Skeletal muscle cell (primary cell): ENCODE measurements around the gene ATP1B3.
"Not testable (repeated sequence)": the region's sequence is repeated elsewhere in the genome, so short reads cannot be mapped to it uniquely, and the experiment has no call there.

Source experiments
- DNase-seq: peaks from one replicate; pipeline ENCODE4 v3.0.0-alpha.2; 2010; ENCODE audit warnings: low read depth
- H3K4me3 ChIP-seq: 2 replicates; pipeline ENCODE4 v1.5.1; 2011; ENCODE audit warnings: low read depth, mild to moderate bottlenecking, control low read depth, low read length, moderate library complexity

The ATP1B3 gene

DNA sequence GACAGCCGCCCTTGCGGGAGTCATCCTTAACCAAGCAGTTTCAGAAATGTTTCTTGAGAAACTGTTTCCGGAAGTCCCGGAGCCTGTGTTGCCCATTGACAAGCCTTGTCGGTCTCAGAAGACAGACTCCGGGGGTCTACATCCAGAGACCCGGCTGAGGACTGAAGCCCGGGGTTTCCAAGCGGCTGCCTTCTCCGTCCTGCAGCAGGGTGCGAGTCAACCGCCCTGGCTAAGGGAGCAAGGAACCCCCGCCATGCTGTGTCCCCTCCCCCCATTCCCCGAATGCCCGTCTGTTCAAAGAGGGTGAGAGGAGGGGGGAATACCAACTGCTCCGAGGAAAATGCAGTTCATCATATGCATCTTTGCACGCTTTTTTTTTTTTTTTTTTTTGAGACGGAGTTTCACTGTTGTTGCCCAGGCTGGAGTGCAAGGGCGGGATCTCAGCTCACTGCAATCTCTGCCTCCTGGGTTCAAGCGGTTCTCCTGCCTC is 61.6 kb downstream of the ATP1B3 start:
- H3K4me3 ChIP-seq, result no peak overlapping the region
- no peak for DNase-seq

DNA sequence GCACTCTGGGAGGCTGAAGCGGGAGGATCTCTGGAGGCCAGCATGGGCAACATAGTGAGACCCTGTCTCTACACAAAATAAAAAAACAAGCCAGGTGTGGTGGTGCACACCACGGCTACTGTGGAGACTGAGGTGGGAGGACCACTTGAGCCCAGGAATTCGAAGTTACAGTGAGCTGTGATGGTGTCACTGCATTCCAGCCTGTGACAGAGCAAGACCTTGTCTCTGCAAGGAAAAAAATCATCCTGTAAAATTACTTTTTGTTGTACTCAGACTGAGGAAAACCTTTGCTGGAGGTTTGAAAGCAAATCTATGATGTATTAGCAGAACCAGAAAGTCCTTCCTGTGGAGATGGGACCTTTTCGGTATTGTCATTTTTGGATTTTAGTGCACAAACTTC is 63.3 kb downstream of the ATP1B3 start:
- DNase-seq, result no peak
- H3K4me3 ChIP-seq, result no peak overlapping the region

DNA sequence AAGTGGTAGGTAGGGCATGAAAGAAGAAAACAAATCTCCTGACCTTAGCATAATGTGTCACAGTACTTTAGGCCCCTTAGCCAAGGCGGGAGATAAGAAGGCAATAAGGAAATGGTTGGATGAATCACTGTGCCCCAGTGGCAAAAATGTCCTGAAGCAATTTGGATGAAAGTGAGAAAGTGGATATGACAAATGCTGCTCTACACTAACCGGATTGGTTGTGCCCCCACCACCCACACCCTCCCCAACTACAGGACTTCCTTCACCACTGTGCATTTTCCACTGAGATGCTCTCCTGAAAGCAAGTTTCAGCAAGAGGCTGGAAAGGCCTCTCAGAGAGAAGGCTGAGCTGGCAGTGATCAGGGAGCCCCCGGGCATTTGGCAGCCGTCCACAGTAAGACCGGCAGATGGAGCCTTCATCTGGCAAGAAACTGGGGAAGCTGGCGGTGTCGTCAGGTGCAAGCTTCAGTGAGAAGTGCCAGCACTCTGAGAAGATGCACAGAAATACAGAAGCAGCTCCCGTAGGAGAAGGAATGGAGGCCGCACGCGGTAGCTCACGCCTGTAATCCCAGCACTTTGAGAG is 63.8 kb downstream of the ATP1B3 start:
- H3K4me3 ChIP-seq, result no peak overlapping the region
- DNase-seq, result no peak

DNA sequence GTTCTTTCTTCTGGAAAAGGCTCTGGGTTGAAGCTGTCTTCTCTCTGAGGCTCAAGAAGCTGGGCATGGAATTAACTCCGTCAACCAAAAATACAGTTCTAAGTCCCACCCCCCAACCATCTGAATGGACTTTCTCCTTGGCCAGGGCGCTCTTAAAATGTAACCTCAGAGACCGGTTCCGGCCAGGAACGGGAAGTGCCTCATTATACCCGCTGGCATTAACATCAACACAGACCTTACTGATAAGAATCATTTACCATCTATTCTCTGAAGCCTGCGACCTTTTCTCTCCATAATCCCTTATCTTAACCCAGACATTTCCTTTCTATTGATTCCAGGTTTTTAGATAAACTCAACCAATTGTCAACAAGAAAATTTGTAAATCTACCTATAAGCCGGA is 64.7 kb downstream of the ATP1B3 start:
- no peak overlapping the region for H3K4me3 ChIP-seq
- DNase-seq, result no peak

DNA sequence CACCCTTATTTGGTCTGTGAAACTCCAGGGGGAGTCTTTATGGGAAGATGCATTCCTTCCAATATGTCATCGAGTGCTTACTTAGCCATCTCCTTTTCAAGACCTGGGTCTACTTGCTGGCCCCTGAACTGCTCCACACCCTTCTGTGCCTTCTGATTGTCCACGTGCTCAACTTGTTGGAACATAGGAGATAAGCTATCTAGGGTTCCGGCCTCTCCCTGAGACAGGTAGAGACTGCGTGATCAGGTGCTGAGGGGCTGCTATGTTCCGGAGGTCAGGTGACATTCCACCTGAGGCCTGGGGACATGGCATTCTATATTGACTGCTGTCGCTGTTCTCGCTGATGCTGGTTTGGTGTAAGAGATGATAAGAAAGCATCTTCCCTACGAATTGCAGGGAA is 65.6 kb downstream of the ATP1B3 start:
- DNase-seq, result no peak
- no peak overlapping the region for H3K4me3 ChIP-seq

DNA sequence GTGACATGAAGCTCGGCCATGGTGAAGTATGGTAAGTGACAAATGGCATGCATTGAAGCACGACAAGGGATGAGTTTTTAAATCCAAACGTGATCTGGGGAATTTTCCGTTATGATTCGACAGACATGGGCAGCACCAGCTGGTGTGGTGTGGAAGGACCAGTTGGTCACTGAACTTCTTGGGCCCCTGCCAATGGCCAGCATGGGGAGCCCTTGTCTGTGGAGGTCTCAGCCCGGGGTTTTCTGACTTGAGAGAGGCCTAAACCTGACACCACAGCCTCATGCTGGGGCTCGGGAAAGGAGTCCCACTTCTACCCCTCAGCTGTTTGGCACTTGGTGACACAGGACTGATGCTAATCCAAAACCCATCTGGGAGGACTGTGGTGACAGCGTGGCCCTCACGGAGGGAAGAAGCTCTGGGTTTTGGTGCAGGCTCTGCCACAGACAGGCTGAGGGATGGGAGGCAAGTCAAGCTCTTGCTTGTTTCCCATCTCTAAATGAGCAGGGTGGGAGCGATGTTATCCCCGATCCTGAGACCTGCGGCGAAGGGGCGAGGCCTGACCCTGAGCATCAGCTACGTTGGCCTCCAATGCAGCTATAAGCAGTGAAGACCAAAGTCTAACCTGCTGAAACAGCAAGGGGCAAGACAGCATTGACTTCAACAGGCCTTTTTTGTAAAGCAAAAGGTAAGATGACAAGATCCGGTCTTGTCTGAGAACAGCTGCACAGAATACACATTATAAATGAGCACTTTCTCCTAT is 69.5 kb downstream of the ATP1B3 start:
- peak; percentile 15 for DNase-seq
- no peak overlapping the region for H3K4me3 ChIP-seq

DNA sequence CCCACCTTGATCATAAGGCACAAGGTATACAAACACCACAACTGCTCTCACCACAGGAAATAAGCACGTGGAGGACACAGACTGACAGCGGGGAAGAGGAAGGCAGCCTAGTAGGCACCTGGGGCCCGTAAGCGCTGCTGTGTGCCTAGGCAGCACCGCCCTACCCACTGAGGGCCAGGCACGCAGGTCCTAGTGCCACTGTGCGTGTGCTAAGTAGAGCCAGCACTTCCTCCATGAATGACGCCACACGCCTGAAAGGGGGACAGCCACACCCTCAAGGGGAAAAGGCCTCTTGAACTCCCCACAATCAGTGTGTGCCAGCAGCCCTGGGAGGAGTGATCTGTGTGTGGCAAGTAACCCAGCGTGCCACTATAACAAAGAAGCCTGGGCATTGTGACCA is 73.0 kb downstream of the ATP1B3 start:
- H3K4me3 ChIP-seq, result no peak overlapping the region
- DNase-seq, result no peak

DNA sequence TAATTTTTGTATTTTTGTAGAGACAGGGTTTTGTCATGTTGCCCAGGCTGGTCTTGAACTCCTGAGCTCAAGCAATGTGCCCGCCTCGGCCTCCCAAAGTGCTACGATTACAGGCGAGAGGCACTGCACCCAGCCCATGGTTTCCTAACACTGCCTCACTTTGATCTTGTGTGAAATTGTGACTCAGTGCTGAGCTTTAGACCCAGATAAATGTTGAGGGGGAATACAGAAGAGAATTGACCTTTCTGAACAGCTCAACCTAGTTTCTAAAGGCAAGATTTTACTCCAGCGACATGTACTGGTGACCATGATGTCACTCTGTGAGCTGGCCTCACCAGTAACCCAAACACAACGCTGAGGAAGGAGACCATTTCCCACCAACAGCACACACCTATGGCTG is 73.5 kb downstream of the ATP1B3 start:
- no peak overlapping the region for H3K4me3 ChIP-seq

DNA sequence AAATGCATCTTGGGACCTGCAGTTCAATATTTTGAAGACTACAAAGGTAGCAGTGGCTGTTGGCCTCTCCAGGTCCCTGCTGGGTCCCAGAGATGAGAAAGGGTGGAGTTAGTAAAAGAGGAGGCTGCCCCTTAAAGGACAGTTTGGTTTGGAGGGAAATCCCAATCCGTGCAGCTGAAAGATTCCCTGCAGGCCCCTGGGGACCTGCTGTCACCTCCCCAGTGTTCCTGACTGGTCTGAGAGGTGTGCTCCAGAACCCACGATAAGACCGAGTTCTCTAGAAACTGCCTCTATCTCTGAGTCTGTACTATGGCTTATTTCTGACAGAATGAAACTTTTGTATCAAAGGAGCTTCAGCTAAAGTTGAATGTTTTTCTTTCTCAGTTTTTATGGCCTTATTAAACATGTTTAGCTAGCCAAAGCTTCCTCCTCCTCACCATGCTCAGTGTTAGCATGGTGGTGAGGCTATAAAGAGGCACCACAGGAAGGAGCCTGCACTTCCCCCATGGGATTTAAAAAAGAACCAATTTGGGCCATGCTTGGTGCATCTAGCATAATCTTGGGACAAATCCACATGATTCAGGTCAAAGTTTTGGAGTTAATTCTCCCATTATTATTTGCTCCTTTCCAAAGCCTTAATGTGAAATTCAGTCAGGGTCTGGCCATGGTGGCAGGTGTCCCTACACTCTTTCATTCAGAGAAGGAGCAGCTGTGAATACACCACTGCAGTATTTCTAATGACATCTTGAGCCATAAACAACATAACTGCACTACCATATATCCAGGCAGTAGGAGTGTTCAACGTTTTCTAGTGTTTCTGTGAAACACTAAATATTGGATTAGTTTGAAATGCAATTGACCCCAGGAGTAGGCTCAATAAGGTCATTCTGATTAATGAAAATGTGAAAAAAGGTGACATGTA is 74.4 kb downstream of the ATP1B3 start:
- no peak overlapping the region for H3K4me3 ChIP-seq
- no peak for DNase-seq

More for the DNA sequence above, 73.5 kb downstream of the ATP1B3 start:
- no peak for DNase-seq

DNA sequence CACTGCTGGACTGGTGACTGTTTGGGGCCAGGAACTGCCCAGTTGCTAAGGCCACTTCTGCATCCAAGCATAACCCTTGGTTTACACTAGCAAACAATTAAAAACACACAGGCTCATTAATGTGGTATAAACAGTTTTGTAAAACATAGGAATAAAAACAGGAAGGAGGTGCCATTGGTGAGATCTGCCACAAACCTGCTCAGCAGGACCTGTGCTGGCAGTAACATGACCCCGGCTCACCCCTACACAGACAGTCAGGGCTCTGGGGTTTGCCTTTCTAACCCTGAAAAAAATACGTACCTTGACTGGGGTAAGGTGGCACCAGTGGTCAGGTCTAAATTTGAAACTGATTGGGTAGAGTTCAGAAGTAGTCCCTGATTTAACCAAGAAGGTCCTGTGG is 76.2 kb downstream of the ATP1B3 start:
- no peak for DNase-seq
- H3K4me3 ChIP-seq, result no peak overlapping the region

DNA sequence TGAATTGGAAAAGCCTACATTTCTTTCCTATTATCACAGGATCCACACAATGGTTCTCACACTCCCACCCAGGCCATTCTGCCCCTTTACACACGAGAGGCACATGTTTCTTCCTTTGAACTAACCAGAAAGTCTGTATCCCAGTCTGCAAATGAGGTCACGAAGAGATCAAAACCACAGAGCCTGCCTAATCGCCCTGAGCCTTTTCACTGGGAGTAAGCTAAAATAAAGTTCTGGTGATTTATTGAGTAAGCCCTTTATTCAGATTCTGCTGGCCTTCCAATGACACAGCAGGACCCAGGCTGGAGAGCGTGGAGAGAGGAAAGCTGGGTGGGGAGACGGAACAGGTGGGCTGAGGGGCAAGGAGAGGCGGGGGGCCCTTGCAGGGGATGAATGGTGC is 78.7 kb downstream of the ATP1B3 start:
- no peak for DNase-seq
- no peak overlapping the region for H3K4me3 ChIP-seq

DNA sequence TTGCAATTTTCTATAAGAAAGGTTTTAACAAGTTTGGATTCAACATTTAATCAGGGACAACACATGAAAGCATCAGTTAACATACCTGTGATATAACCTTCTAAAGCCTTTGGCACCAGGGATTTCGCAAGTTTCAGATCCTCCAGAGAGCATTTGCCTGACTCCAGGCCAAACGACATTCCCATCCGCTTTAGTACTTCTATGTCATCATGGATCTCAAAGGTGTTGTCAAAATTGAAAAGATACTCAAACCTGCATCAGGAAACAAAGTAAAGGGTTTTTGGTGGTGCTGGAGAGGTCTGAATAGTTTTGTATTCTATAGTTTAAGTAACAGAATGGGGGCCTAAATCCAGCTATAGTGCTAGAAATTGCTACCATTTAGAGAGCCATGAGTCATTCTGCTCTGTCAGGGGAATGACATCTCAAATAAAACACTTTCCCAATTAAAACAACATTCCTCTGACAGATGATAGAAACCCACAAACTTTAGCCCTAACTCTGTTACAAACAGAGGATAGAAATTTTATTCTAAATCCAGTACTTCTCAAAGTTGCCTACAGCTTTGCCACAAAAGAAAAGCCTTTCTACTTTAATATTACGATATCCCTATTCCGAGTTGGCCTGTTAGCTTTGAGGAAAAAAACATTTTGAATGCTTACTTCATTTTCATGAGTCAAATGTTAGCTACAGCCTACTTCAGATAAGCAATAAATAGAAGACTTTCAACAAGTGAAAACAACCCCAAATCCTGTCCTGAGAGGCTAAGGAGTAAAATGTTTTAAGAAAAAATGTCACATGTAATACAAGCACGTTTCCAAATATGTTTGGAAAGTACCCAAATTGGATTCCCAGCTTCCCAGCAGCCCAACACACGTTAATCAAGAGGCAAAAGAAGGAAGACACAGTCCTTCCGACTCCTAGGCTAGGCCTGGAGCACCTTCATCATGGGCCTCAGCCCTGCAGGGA is 83.4 kb downstream of the ATP1B3 start:
- peak; percentile 34 for DNase-seq
- no peak overlapping the region for H3K4me3 ChIP-seq

DNA sequence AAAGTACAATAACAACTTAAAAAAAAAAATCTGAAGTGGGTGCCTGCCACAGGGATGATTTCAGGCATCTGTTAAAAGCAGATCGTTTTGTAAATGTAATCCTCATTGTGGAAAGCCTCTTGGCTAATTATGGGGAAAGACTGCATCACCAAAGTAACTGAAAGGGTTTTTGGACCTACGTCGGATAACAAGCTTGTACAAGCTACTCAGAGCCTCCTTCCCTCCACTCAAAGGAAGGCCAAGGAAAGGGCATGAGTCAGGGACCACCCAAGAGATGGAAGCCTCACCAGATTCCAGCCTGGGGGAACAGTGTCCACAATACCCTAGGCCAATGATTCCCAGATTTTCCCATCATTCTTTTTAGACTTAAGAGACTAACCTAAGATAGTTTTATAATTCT is 84.3 kb downstream of the ATP1B3 start:
- no peak overlapping the region for H3K4me3 ChIP-seq
- DNase-seq, result peak; percentile 25

DNA sequence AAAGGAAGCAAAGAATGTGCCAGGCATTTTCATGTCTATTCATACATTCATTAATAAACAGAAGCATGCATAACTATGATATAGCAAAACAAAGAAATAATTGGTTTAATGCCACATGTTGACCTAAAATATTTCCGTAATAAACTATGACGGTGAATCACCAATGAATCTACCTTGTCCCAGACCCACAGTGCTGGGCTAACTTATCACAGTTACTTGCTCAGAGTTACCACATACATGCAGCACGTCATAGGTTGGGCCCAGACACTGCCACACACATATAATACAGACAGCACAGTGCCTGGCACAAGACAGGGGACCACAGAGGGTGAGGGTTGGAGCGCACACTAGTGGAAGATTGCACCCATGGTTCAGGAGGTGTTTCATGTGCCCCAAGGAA is 86.9 kb downstream of the ATP1B3 start:
- H3K4me3 ChIP-seq, result no peak overlapping the region
- no peak for DNase-seq

DNA sequence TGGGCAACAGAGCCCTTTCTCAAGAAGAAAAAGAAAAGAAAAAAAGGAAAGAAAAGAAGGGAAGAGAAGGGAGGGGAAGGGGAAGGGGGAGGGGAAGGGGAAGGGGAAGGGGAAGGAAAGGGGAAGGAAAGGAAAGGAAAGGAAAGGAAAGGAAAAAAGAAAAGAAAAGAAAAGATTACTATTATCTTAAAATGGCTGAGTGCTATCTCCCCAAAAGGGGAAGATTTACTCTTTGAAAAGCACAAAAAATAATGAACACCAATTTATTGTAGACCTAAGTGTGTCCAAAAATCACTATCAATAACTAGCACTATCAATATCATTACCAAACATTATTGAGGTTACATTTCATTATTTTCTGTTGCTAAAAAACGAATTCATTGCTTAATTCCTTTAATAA is 89.0 kb downstream of the ATP1B3 start:
- DNase-seq, result no peak
- no peak overlapping the region for H3K4me3 ChIP-seq

DNA sequence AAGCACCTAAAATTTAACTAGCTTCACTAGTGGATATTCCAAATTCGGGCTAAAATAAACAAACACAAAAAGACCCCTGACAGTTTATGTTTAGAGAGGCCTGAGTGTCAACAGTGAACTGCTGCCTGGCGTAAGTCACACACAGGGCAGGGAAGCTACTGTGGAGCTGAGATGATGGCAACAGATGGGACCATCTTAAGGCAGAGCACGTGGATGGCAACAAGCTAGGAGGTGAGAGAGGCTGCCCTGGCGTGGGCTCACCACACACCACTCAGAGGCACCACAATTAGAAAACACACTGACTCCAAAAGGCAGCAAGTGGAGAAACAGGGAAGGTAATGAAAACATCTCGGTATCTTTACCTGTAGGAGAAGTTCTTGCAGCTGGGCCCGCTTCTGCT is 93.3 kb downstream of the ATP1B3 start:
- H3K4me3 ChIP-seq, result no peak overlapping the region
- DNase-seq, result no peak

DNA sequence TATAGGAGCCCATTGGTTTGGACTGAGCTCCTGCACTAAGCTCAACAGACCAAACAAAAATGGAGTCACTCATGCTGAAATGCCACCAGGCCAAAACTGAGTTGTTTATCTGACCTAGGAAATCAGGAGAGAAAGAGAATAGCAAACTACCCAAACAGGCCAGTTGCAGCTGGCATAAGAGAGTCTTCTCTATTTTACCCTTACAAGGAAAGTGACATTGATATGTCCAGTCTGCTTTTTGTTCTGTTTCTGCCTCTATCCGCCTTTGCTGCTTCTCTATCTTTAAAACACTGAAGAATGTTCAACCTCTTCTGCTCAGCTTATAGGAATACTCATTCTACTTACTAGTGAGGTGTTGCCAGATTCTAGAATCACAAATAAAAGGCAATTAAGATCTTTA is 95.1 kb downstream of the ATP1B3 start:
- no peak for DNase-seq
- H3K4me3 ChIP-seq, result no peak overlapping the region

DNA sequence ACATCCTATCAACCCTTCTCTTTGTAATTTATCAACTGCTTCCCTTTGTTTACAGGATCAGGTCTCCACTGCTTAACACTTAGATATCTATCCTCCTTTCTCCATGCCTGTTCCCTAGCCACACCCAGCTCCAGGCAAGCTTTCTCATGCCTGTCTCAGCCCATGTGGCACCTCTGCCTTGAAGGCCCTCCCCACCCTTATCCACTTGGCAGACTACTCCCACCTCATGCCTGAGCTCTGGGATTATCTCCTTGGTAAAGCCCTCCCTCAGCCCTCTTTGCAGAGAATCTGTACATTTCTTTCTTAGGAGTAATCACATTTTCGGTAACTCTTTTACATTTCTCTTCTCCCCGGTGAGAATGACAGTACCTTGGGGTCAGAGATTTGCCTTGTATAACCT is 96.0 kb downstream of the ATP1B3 start:
- DNase-seq, result no peak
- H3K4me3 ChIP-seq, result no peak overlapping the region

DNA sequence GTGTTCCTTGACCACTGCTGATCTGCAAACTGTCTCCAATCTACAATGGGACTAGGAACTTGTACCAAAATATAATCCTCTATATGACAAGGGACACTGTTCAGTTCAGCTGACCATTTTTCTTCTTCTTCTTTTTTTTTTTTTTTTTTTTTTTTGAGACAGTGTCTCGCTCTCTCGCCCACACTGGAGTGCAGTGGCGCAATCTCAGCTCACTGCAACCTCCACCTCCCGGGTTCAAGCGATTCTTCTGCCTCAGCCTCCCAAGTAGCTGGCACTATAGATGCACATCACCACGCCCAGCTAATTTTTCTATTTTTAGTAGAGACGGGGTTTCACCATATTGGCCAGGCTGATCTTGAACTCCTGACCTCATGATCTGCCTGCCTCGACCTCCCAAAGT is 98.3 kb downstream of the ATP1B3 start:
- DNase-seq, H3K4me3 ChIP-seq: not testable (repeated sequence)
